GM12872 (cell line): ENCODE results near the gene NACC2.

ENCODE experiments used
- CTCF ChIP-seq: IDR thresholded peaks from 3 replicates; pipeline ENCODE4 v1.5.1; 2011; ENCODE audit warnings: low read depth, mild to moderate bottlenecking, low read length, moderate library complexity; ENCODE audit not compliant: insufficient read depth

The NACC2 gene

GRCh38 chr9:136055715-136056545 lies 39.2 kb downstream of the NACC2 start:
- TF ChIP-seq CTCF = no peak

- no peak for TF ChIP-seq CTCF
These were observed 40.0 kb downstream of the NACC2 start for GRCh38 chr9:136054798-136055714.

GRCh38 chr9:136054146-136054545 lies 40.9 kb downstream of the NACC2 start:
- no peak for TF ChIP-seq CTCF

- TF ChIP-seq CTCF = no peak
These were observed 41.3 kb downstream of the NACC2 start for GRCh38 chr9:136053757-136054142.

GRCh38 chr9:136052991-136053756 lies 41.9 kb downstream of the NACC2 start:
- TF ChIP-seq CTCF = no peak

- TF ChIP-seq CTCF = no peak
These were observed 42.6 kb downstream of the NACC2 start for GRCh38 chr9:136052472-136052880.
